Neutrophil (primary cell): ENCODE measurements around the gene CACNA2D1.

Experiments used
- H3K27ac ChIP-seq: fragments of 200-600 bp; sonication (generic); 2 replicates; pipeline ENCODE4 v1.5.1; 2016; ENCODE audit warnings: mild to moderate bottlenecking, moderate library complexity
- H3K27me3 ChIP-seq: fragments of 200-600 bp; sonication (generic); 2 replicates; pipeline ENCODE4 v1.6.0; 2016; ENCODE audit warnings: mild to moderate bottlenecking
- H3K36me3 ChIP-seq: fragments of 200-600 bp; sonication (generic); 2 replicates; pipeline ENCODE4 v1.5.1; 2017
- H3K4me1 ChIP-seq, 2 experiments: fragments of 200-600 bp in 1 of 2; sonication (generic) in 1 of 2; 1 replicate in 1 of 2; 2 replicates in 1 of 2; pipeline versions ENCODE4 v1.5.1 to v1.6.1; 2013 to 2016; ENCODE audit warnings: low read depth in 1 of 2, low read length in 1 of 2, mild to moderate bottlenecking in 1 of 2, moderate library complexity in 1 of 2; ENCODE audit not compliant: control insufficient read depth in 1 of 2, insufficient read depth in 1 of 2
- H3K4me3 ChIP-seq, 2 experiments: fragments of 200-600 bp in 1 of 2; sonication (generic) in 1 of 2; 1 replicate in 1 of 2; 2 replicates in 1 of 2; pipeline ENCODE4 v1.5.1; 2013 to 2016; ENCODE audit warnings: low read depth in 1 of 2, low read length in 1 of 2, mild to moderate bottlenecking in 1 of 2, moderate library complexity in 1 of 2
- H3K9me3 ChIP-seq: fragments of 200-600 bp; sonication (generic); 2 replicates; pipeline ENCODE4 v1.5.1; 2016
- TF ChIP-seq, protein P1 (sequence below): fragments of 200-600 bp; sonication (generic); IDR thresholded peaks from 2 replicates; pipeline ENCODE4 v1.5.1; 2016; ENCODE audit warnings: antibody characterized with exemption

CACNA2D1 gene

DNA sequence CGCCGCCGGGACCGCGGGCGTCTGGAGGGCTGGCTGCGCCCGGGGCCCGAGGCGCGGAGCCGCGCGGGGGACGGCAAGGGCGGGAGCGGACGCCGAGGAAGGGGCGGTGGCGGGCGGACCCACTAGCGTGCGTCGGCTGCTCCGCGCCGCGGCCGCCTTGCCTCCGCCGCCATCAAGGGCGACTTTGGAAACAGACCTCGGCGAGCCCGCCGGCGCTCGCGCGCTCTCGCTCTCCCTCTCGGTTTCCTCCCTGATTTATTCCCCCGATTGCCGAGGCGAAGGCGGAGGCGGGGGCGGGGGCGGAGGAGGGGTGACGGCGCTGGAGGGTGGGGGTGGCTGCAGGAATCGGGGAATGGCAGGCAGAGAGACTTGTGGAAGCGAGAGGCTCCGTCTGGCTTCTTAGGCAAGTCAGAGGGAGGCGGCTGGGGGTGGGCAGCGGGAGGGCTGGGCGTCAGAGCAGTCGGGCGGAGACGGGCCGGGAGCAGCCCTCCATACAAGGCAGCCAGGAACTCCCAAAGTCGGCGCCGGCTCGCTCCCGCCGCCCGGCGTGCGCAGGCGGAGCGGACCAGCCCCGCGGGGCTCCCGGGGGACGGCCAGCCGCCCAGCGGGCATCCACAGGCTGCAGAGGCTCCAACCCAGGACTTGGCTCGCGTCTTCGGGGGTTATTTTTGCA lies at the start of gene CACNA2D1:
CACNA2D1 (minus strand) TSS at position 231 of the 673 bp plus-strand sequence.
- Histone ChIP-seq H3K27ac (no peak within 1 kb of the TSS), H3K4me1 (no peaks in the 10 kb centered on the region), H3K4me3 (peak within 1 kb of the TSS in 1 of 2 experiments; percentile 16), H3K9me3 (no peaks in the 10 kb centered on the region), H3K27me3 (peaks cover 91% of the 10 kb centered on the region), H3K36me3 (no peaks in the 10 kb centered on the region)
- TF ChIP-seq, protein P1, sequence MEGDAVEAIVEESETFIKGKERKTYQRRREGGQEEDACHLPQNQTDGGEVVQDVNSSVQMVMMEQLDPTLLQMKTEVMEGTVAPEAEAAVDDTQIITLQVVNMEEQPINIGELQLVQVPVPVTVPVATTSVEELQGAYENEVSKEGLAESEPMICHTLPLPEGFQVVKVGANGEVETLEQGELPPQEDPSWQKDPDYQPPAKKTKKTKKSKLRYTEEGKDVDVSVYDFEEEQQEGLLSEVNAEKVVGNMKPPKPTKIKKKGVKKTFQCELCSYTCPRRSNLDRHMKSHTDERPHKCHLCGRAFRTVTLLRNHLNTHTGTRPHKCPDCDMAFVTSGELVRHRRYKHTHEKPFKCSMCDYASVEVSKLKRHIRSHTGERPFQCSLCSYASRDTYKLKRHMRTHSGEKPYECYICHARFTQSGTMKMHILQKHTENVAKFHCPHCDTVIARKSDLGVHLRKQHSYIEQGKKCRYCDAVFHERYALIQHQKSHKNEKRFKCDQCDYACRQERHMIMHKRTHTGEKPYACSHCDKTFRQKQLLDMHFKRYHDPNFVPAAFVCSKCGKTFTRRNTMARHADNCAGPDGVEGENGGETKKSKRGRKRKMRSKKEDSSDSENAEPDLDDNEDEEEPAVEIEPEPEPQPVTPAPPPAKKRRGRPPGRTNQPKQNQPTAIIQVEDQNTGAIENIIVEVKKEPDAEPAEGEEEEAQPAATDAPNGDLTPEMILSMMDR, result no peak

DNA sequence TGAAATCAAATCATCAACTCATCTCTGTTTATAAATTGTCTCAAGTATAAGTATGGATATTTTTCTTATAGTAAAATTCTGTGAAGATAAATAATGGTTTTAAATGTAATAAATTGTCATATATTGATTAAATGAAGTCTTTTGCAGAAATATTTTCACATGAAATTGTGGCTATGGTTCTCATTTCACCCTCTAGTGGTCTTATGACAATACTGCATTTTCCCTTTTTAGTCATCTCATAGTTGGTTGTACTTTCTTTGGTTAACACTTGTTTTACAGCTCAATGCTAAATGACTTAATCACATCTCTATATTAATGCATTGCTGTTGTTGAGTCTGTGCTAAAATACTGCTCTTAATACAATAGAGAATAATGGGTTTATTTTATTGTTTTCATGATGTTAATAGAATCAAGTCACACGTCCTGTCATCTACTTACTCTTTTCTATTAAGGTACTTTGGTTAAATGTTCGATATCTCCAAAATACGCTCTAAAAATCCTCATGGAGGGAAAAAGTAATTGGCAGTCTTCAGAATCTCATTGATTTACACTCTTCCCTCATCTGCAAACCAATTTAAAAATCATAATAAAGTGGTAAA lies 38.0 kb upstream of the CACNA2D1 start:
- H3K36me3 ChIP-seq, result no peaks in the 10 kb centered on the region
- TF ChIP-seq, protein P1, result no peak
- H3K4me3 ChIP-seq, result no peak overlapping the region
- H3K4me1 ChIP-seq, result no peaks in the 10 kb centered on the region
- H3K27ac ChIP-seq, result no peak overlapping the region
- no peaks in the 10 kb centered on the region for H3K27me3 ChIP-seq
- no peaks in the 10 kb centered on the region for H3K9me3 ChIP-seq

DNA sequence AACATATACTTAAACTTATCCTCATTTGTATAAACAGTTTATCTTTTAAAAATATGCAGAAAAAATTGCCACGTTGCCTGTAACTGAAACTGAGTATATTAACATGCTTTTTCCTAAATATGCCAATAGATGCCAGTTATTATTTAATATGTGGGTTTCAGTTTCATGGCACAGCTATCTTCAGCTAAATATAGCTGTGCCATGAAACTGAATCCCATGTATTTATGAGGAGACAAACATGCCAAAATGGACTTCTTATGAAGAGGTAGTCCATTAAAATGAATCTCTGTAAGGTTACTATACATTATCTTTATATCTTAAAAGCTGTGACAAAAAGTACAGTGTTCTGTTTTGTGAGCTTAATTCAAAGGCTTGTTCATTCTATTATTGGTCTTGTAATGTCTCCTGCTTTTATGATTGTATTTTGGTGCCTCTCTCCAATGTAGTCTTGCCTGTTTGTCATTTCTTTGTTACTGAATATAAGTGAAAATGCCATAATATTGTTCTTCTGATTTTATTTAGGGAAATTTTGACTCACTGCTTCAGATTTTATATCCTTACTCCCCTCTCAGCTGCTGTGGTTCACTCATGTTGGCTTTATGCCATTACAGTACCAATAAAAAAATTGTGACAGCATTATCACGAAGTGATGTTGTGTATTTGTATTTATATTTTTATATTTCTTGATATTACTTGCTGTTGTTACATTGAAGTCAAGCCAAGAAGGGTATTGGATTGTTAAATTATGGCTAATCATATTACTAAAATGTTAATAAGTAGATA lies 34.3 kb upstream of the CACNA2D1 start:
- TF ChIP-seq, protein P1, result no peak
- H3K9me3 ChIP-seq, result no peaks in the 10 kb centered on the region
- no peak overlapping the region for H3K27ac ChIP-seq
- no peaks in the 10 kb centered on the region for H3K4me1 ChIP-seq
- H3K4me3 ChIP-seq, result no peak overlapping the region
- no peaks in the 10 kb centered on the region for H3K27me3 ChIP-seq
- no peaks in the 10 kb centered on the region for H3K36me3 ChIP-seq

DNA sequence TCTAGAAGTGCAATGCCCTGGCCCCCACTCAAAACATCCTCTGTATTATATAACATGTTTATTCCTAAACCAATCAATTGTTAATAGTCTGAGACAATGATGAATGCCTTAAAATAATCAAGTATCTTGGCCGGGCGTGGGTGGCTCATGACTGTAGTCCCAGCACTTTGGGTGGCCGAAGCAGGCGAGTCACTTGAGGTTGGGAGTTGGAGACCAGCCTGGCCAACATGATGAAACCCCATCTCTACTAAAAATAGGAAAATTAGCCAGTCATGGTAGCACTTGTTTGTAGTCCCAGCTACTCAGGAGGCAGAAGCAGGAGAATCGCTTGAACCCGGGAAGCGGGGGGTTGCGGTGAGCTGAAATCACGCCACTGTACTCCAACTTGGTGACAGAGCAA lies 29.4 kb upstream of the CACNA2D1 start:
- Histone ChIP-seq H3K27ac (no peak overlapping the region), H3K27me3 (no peaks in the 10 kb centered on the region), H3K36me3 (no peaks in the 10 kb centered on the region), H3K4me1 (no peaks in the 10 kb centered on the region), H3K9me3 (no peaks in the 10 kb centered on the region), H3K4me3 (no peak overlapping the region)
- TF ChIP-seq, protein P1, result no peak

DNA sequence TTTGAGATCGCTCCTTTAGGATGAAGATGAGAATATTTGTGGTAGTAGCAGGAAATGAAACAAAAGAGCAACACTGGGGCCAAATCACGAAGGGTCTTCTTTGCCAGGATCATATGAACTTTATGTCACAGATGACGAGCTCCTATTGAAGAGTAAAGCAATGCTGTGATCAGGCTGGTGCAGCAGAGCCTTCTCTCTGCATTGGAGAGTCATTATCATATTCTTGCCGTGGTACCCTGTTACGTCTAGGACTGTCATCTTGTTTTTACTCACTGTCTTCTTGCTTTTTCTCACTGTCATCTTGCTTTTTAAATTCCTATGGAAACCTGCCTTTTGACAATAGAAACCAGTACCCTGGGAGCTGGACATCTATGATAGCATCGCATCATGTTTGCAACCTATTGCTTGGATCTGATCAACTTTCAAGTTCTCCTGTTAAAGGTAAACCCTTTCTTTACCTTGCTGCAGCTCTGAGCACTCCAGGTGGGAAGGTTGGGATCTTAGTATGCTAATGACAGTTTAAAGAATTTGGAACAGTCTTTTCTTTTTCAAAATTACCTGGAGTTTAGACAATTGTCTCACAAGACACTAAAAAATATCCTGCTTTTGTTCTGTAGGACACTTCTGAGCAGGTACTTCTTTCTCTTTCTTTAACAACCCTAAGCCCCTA lies 27.9 kb upstream of the CACNA2D1 start:
- TF ChIP-seq, protein P1, result no peak
- Histone ChIP-seq H3K36me3 (no peaks in the 10 kb centered on the region), H3K27ac (no peak overlapping the region), H3K9me3 (no peaks in the 10 kb centered on the region), H3K27me3 (no peaks in the 10 kb centered on the region), H3K4me3 (no peak overlapping the region), H3K4me1 (no peaks in the 10 kb centered on the region)
